ENCODE measurements around the gene DNAJC5.
"Not testable (repeated sequence)": the region's sequence is repeated elsewhere in the genome, so short reads cannot be mapped to it uniquely, and the experiment has no call there.

The DNAJC5 gene

DNA sequence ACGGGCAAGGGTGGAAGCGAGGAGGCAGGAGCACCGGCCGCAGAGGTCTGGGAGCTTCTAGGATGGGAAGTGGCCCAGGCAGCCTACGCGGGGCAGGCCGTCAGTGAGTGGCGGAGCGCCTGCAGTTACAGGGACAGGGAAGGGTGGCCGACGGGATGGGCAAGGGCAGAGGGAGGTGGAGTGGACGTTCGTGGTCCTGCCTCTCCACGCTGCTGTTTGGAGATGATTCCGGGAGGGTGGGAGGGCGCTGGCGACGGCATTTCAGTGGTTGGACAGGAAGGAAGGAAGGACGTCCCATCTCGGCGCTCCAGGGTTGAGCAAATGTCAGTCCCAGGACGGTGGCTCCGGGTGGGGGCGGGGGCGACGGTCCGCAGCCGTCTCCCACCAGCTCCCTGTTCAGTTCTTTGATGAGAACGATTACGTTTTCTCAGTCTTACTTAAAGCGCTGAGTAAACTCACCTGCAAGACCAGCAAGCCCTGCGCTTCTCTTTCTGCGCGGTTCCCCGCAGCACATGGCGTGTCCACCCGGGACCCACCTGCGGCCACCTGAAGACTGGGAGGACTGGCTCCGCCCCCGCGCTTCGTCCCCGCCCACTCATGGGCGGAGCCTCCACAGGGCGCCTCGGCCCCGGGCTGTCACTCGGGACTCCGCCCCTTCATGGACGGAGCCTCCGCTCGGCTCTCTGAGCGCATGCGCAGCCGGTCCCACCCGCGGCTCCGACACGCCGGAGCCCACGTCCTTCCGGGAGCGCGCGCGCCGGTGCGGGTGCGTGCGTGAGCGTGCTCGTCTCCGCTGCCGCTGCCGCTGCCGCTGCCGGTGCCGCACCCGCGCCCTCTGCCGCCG lies at the start of gene DNAJC5:
DNAJC5 (plus strand) TSS at position 769 of the 844 bp plus-strand sequence. CDS start 33,220 bp downstream, outside the sequence.
- DNase-seq (ENCODE audit: low spot score) = peak; percentile 100

DNA sequence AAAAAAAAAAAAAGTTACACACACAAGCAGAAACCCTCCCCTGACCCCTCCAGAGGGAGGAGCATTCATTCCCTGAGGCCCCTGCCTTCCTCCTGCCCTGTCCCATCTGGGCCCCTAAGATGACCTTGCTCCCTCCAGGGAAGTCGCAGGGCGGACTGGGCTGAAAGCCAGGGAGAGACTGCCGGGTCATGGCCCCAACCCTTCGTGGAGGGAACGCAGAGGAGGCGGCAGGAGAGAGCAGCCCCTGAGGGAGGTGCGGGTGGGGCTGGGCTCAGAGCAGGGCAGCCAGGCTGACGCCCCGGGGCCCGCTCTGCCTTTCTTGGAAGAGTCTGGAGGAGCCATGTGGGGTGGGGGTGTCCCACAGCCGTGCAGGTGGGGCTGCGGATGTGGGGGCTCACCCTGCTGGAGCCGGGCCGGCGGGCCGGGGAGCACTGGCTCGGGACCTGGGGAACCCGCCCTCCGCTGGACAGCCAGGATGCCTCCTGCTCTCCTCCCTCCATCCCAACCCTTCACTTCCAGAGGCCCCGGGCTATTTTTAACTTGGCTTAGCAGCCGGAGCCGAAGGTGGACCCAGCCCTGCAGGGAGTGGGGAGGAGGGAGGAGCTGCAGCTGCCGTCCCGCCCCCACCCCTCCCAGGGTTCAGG lies 48.7 kb upstream of the DNAJC5 start:
- DNase-seq (ENCODE audit: low spot score) = no peak

DNA sequence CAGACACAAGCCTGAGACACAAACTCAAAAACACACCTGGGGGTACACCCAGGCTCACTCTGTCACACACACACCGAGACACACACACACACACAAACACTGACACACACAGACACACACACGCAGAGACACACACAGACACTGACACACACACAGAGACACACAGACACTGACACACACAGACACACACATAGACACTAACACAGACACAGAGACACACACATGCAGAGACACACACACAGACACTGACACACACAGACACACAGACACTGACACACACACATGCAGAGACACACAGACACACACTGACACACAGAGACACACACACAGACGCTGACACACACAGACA lies 48.1 kb upstream of the DNAJC5 start:
- DNase-seq (ENCODE audit: low spot score) = no peak

DNA sequence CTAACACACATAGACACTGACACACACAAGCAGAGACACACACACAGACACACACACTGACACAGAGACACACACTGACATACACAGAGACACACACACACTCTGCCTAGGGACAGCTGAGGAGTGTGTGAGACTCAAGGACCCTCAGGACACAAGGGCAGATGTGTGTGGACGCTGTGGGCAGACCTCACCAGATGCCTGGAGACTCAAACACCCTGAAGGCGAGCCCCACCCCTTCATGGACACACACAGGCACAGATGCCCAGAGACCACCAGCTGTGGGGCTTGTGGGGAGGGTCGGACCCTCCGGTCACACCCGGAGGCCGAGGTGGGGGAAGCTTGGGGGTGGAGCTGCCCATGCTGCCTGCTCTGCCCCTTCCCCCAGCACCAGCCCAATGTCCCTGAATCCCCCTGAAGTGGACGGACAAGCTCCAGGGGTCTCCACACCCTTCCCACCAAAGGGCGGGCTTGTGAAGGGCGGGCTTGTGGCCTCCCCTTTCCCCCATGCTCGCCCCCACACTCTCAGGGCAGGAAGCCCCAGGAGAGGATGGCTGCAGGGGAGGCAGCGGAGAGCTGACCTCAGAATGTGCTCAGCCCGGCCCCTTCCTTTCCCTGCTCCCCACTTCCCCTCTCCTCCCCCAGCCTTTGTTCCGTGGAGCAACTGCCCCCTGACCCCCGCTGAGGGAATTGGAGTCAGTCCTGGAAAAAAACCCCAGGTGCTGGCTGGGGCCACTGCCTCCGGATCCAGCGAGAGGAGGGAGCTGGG lies 47.5 kb upstream of the DNAJC5 start:
- no peak for DNase-seq (ENCODE audit: low spot score)

GRCh38 chr20:63848003-63848911 lies 46.7 kb upstream of the DNAJC5 start:
- DNase-seq (ENCODE audit: low spot score) = no peak

GRCh38 chr20:63850689-63851547 lies 44.0 kb upstream of the DNAJC5 start:
- DNase-seq (ENCODE audit: low spot score) = no peak

GRCh38 chr20:63851548-63851943 lies 43.4 kb upstream of the DNAJC5 start:
- DNase-seq (ENCODE audit: low spot score) = not testable (repeated sequence)

- not testable (repeated sequence) for DNase-seq (ENCODE audit: low spot score)
Measured at GRCh38 chr20:63853733-63854068, 41.2 kb upstream of the DNAJC5 start.

- DNase-seq (ENCODE audit: low spot score) = no peak
Measured at GRCh38 chr20:63854069-63854765, 40.7 kb upstream of the DNAJC5 start.

DNA sequence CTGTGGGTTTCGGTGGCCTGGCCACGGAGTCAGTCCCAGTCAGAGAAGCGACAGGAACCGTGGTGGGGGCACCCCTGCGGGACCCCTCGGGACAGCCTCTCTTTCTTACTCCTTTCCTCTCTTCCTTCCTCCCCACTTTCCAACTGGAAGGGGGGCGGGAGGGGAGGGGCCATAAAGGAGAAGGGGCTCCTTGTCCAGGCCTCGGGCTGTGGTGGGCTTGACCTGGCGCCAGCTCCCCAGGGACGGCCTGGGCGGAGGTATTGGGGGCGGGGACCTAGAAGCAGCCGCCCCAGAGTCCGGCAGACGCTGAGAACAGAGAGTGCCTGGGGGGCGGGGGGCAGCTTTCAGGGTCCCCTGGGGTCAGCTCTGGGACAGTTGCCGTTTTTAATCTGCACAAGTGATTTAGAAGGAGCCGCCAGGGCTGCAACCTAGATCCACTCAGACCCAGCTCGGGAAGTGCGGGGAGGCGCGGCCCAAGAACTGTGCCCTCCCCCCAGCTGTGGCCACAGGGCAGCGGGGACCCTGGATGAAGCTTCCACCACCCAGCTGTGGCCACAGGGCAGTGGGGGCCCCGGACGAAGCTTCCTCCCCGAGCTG lies 40.1 kb upstream of the DNAJC5 start:
- no peak for DNase-seq (ENCODE audit: low spot score)

- no peak for DNase-seq (ENCODE audit: low spot score)
Measured at GRCh38 chr20:63855363-63856097, 39.4 kb upstream of the DNAJC5 start.

GRCh38 chr20:63856098-63856511 lies 38.8 kb upstream of the DNAJC5 start:
- no peak for DNase-seq (ENCODE audit: low spot score)

- DNase-seq (ENCODE audit: low spot score) = no peak
Measured at GRCh38 chr20:63857764-63858392, 37.0 kb upstream of the DNAJC5 start.

DNA sequence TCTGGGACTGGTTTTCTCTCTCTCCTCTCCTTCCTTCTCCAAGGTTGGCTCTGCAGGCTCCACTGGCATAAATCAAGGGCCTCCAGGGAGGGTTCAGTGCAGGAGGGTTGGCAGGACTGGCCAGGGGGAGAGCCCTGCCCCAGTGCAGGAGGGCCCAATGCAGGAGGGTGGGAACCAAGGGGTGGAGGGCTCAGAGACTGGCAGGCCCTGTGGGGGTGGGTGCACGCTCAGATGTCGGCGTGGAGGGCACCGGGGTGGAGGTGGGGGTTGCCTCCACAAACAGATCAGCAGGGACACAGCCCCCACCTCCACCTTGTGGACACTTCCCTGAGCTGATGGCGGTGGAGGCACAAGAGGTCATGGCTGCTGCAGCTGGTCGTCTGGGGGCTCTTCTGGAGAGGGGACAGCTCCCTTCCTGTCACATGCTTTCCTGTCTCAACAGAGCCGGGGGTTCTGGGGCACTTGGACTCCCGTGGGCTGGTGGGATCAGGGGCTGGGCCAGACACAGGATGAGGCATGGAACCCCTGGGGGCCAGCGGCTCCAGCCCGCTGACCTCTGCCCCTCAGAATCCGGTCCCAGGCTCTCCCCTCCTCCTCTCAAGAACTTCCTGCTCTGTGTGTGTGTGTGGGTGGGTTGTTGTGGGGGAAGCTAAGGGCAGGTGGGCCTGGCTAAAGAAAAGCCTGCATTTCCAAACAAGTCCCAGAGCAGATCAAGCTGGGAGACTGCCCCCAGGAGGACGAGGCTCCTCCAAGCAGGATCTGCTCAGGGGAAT lies 36.3 kb upstream of the DNAJC5 start:
- DNase-seq (ENCODE audit: low spot score) = no peak

DNA sequence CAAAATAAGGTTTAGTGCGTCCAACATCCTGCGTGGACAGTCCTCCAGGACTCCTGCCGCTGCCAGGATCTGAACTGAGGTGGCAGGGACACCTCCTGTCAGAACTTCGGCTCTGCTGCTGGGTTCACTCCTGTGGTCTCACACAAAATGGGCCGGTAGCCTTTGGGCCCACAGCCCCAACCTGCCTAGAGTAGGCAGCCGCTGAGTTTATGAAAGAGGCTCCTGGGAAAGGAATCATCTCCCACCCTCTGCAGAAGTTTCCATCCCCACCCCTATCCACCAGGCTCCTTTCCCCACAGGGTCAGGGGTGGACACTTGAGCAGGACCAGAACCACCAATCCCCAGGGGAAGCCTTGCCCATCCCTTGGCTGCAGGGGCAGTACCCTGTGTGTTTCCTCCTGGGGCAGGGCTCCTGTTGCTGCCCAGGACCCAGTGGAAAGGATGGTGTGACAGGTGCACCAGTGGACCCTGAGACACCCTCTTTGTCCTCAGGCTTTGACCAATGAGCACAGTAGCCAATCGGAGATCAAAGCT lies 35.7 kb upstream of the DNAJC5 start:
- DNase-seq (ENCODE audit: low spot score) = no peak

DNA sequence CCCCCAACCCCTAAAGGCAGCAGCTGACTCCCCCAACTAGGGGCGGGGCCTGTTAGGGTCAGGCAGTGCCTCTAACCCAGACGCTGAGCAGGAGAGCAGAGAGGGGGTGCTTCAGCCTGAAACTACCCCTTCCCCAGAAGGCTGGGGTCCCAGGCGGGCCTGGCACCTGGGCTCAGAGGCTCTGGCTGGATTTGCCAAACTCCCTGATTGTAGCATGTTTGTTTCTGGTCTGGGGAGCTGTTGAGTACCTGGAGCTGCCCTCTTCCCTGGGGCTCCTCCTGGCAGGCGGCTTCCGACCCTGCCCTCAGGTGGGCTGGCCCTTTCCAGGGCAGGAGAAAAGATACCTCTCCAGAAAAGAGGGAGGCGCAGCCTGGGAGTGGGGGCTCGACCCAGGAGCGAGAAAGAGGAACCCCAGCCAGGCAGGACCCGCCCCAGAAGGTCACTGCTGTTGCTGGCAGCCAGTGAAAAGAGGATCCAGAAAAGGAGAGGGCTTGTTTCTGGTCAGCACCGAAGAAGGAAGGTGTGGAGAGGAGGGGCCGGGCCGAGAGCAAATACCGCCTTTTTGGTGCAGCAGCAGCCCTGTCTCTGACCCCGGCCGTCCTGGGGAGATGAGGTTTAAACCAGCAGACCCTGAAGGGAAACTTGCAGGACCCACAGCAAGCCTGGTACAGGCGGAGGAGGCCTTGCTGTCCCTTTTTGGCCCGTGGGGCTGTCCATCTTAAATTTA lies 34.4 kb upstream of the DNAJC5 start:
- no peak for DNase-seq (ENCODE audit: low spot score)

GRCh38 chr20:63861365-63861934 lies 33.5 kb upstream of the DNAJC5 start, which contains the start of gene ABHD16B:
ABHD16B (plus strand) TSS chr20:63861498; CDS start chr20:63861541, 43 bp downstream.
- no peak for DNase-seq (ENCODE audit: low spot score)
